SK-N-SH (cell line): ENCODE results near the gene KLK14.

Source experiments
- EP300 ChIP-seq, 2 experiments: IDR thresholded peaks; 2 replicates each; pipeline versions ENCODE4 v1.4.0 to v1.6.1; 2012; ENCODE audit warnings: borderline replicate concordance in 1 of 2, low read depth in 1 of 2, low read length in 1 of 2
- GATA2 ChIP-seq: sonication (generic); formaldehyde crosslinking; IDR thresholded peaks from 2 replicates; pipeline ENCODE4 v1.5.0; 2020; ENCODE audit warnings: mild to moderate bottlenecking, missing genetic modification reagents
- POLR2AphosphoS5 ChIP-seq: IDR thresholded peaks from 2 replicates; pipeline ENCODE4 v1.6.1; 2012; ENCODE audit warnings: low read depth, low read length
- RCOR1 ChIP-seq: fragments of 150-350 bp; IDR thresholded peaks from 2 replicates; pipeline ENCODE4 v1.6.1; 2017; ENCODE audit warnings: antibody characterized with exemption, low read length
- RFX5 ChIP-seq: IDR thresholded peaks from 2 replicates; pipeline ENCODE4 v1.6.1; 2012; ENCODE audit warnings: mild to moderate bottlenecking, improper control_type of control experiment, low read length
- TF ChIP-seq, protein P1 (sequence below): fragments of 200-600 bp; sonication (generic); IDR thresholded peaks from 2 replicates; pipeline ENCODE4 v1.6.1; 2017; ENCODE audit warnings: antibody characterized with exemption, mild to moderate bottlenecking, moderate library complexity
- TF ChIP-seq, protein P2 (sequence below): IDR thresholded peaks from 2 replicates; pipeline ENCODE4 v1.4.0; 2012; ENCODE audit warnings: low read depth
- TF ChIP-seq, protein P3 (sequence below): fragments of 150-350 bp; IDR thresholded peaks from 2 replicates; pipeline ENCODE4 v1.6.1; 2017; ENCODE audit warnings: antibody characterized with exemption, low read length, low read depth, borderline replicate concordance

DNA sequence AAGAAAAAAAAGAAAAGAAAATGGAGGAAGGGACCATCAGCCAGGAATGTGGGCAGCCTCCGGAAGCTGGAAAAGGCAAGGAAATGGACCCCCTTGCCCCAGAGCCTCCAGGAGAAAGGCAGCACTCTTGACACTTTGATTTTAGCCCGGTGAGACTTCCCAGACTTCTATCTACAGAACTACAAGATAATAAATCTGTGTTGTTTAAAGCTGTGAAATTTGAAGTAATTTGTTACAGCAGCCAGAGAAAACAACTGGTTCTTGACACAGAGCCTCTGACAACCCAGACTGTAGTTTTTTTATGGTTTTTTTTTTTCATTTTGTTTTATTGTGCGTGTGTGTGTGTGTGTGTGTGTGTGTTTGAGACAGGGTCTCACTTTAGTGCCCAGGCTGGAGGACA, 17.9 kb upstream of the KLK14 start:
- TF ChIP-seq RFX5 (no peak), POLR2AphosphoS5 (no peak), GATA2 (CRISPR knock-in tag) (no peak), RCOR1 (no peak), EP300 (IDR thresholded peaks at IDR 0.05; ENCODE audit: borderline replicate concordance in 1 of 2, low read depth in 1 of 2, low read length in 1 of 2) (no peak)
- TF ChIP-seq, protein P1, sequence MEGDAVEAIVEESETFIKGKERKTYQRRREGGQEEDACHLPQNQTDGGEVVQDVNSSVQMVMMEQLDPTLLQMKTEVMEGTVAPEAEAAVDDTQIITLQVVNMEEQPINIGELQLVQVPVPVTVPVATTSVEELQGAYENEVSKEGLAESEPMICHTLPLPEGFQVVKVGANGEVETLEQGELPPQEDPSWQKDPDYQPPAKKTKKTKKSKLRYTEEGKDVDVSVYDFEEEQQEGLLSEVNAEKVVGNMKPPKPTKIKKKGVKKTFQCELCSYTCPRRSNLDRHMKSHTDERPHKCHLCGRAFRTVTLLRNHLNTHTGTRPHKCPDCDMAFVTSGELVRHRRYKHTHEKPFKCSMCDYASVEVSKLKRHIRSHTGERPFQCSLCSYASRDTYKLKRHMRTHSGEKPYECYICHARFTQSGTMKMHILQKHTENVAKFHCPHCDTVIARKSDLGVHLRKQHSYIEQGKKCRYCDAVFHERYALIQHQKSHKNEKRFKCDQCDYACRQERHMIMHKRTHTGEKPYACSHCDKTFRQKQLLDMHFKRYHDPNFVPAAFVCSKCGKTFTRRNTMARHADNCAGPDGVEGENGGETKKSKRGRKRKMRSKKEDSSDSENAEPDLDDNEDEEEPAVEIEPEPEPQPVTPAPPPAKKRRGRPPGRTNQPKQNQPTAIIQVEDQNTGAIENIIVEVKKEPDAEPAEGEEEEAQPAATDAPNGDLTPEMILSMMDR: no peak
- TF ChIP-seq, protein P2, sequence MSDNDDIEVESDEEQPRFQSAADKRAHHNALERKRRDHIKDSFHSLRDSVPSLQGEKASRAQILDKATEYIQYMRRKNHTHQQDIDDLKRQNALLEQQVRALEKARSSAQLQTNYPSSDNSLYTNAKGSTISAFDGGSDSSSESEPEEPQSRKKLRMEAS: no peak
- TF ChIP-seq, protein P3, sequence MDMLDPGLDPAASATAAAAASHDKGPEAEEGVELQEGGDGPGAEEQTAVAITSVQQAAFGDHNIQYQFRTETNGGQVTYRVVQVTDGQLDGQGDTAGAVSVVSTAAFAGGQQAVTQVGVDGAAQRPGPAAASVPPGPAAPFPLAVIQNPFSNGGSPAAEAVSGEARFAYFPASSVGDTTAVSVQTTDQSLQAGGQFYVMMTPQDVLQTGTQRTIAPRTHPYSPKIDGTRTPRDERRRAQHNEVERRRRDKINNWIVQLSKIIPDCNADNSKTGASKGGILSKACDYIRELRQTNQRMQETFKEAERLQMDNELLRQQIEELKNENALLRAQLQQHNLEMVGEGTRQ: no peak
